Fibroblast of mammary gland (primary cell): ENCODE data around the gene PBX4.
"Not testable (repeated sequence)": the region's sequence is repeated elsewhere in the genome, so short reads cannot be mapped to it uniquely, and the experiment has no call there.

Source experiments
- DNase-seq: peaks from one replicate; pipeline ENCODE4 v3.0.0-alpha.2; 2010; ENCODE audit warnings: low read depth
- H3K4me3 ChIP-seq: 2 replicates; pipeline ENCODE4 v1.5.1; 2011; ENCODE audit warnings: low read depth, mild to moderate bottlenecking, low read length, moderate library complexity; ENCODE audit not compliant: control insufficient read depth
- TF ChIP-seq, protein P1 (sequence below): conservative IDR thresholded peaks from 2 replicates; pipeline ENCODE4 v1.5.1; 2011; ENCODE audit warnings: low read depth, low read length, inconsistent platforms; ENCODE audit not compliant: control insufficient read depth, insufficient read depth

PBX4 gene

DNA sequence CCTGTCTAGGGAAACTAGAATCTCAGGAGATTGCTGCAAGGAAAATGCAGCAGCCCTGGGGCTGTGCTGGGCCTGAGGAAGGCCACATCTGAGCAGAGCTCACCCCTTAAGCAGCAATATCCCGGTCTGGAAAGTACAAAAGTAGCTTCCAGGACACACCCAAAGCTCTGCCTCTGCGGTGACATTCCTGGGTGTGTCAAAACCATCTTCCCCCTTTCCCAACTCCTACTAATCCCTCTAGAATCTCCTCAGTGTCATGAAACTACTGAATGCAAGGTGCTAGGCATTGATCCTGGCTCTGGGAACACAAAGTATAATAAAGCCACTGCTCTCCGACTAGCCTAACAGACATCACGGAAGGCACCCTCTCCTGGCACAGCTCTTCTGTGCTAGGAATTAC, 5.0 kb downstream of the PBX4 start:
- TF ChIP-seq, protein P1, sequence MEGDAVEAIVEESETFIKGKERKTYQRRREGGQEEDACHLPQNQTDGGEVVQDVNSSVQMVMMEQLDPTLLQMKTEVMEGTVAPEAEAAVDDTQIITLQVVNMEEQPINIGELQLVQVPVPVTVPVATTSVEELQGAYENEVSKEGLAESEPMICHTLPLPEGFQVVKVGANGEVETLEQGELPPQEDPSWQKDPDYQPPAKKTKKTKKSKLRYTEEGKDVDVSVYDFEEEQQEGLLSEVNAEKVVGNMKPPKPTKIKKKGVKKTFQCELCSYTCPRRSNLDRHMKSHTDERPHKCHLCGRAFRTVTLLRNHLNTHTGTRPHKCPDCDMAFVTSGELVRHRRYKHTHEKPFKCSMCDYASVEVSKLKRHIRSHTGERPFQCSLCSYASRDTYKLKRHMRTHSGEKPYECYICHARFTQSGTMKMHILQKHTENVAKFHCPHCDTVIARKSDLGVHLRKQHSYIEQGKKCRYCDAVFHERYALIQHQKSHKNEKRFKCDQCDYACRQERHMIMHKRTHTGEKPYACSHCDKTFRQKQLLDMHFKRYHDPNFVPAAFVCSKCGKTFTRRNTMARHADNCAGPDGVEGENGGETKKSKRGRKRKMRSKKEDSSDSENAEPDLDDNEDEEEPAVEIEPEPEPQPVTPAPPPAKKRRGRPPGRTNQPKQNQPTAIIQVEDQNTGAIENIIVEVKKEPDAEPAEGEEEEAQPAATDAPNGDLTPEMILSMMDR: no peak
- no peak for DNase-seq
- no peak overlapping the region for H3K4me3 ChIP-seq

DNA sequence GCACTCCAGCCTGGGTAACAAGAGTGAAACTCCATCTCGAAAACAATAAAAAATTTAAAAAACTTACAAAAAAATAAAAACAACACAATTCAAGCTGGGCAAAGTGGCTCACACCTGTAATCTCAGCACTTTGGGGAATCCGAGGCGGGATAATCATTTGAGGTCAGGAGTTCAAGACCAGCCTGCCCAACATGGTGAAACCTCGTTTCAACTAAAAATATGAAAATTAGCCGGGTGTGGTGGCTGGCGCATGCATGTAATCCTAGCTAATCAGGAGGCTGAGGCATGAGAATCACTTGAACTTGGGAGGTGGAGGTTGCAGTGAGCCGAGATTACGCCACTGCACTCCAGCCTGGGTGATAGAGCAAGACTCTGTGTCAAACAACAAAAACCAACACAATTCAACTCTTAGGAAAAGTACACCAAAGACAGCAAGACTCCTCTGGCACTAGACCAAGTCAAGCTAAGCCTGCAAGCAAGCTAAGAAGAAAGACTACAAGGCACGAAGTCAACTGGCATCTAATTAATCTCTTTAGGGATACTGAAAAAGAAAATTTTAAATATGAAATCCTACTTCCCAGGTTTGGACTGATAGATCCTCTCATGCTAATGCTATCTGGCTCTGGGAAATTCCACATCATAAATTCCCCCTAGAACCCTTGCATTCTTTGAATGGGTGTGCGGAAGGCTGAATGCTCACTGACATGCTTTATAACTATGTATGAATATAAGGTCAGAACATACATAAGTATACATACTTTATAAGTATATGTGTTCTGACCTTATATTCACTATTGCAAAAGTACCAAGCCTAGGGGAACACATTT, 7.9 kb downstream of the PBX4 start:
- no peak overlapping the region for H3K4me3 ChIP-seq
- TF ChIP-seq, protein P1: no peak
- DNase-seq: no peak

DNA sequence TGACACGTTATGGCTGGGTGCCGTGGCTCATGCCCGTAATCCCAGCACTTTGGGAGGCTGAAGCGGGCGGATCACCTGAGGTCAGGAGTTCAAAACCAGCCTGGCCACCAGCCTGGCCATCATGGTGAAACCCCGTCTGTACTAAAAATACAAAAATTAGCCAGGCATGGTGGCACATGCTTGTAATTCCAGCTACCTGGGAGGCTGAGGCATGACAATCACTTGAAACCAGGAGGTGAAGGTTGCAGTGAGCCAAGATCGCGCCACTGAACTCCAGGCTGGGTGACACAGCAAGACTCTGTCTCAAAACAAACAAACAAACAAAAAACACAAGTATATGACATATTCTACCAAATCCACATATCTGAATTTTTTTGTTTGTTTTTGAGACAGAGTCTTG, 11.8 kb downstream of the PBX4 start:
- not testable (repeated sequence) for H3K4me3 ChIP-seq, DNase-seq

DNA sequence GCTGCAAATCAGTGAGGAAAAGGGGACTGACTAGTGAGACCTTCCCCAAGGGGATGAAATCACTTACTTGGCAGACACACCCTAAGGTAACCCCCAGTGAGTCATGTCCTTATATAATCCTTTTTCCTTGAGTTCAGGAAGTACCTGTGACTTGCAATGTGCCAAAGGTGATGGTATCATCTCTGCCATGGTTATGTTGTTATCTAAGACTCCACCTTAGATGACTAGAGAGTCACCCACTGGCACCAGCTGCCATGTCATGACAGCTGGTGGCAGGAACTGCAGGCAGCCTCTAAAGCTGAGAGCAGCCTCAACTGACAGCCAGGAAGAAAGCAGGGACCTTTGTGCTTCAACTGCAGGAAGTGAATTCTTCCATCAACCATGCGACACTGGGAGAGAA, 12.5 kb downstream of the PBX4 start:
- no peak for DNase-seq
- TF ChIP-seq, protein P1: no peak
- no peak overlapping the region for H3K4me3 ChIP-seq

DNA sequence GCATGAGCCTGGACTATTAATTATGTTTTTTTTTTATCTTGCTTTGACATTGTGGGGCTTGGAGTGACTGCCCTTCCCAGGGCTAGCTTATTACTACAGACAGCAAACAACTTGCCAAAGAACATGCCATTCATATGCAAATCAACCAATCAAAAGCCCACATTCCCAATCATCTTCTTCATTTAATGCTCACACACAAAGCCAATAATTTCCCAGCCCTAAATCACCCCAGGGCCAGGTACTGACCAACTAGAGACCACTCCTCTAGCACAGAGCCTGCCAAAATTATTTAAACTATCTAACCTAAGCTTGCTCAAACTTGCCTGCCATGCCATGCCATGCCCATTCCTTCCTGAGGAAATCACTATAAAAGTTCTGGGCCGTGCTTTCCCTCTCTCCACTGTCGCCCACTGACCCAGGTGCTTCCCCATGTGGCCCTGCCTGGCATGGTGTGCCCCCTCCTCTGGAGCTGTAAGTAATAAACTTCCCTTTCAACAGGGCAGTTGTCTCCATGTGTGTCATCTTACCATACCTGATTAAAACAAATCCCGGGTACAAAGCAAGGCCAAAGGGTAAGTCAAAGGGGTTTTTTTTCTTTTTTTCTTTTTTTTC, 15.7 kb downstream of the PBX4 start:
- TF ChIP-seq, protein P1: no peak
- DNase-seq: no peak
- H3K4me3 ChIP-seq: no peak overlapping the region

DNA sequence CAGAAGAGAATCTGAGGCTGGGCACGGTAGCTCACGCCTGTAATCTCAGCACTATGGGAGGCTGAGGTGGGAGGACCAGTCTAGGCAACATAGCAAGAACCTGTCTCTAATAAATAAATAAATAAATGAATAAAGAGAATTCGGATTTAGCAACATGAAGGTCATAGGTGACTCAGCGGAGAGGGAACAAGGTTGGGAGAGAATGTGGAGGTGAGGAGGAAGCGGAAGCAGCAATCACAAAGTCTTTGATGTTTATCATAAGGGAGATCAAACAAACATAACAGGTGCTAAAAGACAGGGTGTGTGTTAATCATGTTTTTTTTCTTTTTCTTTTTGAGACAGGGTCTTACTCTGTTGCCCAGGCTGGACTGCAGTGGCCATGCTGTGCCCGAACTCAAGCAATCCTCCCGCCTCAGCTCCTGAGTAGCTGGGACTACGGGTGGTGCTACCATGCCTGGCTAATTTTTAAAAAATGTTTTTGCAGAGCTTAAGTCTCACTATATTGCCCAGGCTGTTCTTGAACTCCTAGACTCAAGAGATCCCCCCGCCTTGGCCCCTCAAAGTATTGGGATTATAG, 16.3 kb downstream of the PBX4 start:
- no peak for DNase-seq
- TF ChIP-seq, protein P1: no peak
- no peak overlapping the region for H3K4me3 ChIP-seq

DNA sequence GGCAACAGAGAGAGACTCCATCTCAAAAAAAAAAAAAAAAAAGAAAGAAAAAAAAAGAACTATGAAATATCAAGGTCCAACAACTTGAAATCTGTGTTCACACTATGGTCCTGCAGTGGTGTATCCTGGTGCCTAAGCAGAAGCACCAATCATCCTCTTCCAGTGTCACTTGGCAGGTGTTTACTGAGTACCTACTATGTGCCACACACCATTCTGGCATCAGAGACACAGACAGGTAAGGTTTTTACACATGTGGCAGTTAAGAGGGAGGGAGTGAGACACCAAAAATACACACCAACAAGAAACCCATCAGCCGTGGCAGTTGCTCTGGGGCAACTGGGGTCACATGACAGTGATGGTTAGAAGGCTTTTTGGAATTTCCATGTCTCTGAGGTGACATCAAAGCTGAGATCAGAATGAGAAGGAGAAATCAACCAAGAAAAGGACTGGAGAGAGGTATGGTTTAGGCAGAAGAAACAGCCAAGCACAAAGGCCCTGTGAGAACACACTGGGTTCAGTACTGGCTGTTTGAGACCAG, 17.6 kb downstream of the PBX4 start:
- H3K4me3 ChIP-seq: no peak overlapping the region
- TF ChIP-seq, protein P1: no peak
- DNase-seq: no peak

DNA sequence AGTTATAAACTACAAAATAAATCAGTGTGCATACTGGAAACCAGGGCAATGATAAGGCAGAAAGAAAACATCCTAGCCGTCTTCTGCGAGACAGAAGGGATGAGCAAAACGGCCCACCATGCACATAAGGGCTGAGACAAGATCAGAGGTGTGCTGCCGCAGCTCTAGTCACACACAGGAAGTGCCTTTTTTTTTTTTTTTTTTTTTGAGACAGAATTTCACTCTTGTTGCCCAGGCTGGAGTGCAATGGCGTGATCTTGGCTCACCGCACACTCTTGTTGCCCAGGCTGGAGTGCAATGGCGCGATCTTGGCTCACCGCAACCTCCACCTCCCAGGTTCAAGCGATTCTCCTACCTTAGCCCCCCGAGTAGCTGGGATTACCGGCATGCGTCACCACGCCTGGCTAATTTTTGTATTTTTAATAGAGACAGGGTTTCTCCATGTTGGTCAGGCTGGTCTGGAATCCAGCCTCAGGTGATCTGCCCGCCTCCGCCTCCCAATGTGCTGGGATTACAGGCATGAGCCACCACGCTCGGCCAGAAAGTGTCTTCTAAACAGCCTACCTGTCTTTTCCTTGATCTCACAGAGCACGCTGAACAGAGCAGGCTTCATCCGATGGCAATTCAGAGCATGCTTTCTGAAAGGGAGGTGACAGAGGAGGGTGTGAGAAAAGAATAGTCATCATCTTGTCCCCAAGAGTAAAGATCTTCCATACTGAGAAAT, 19.6 kb downstream of the PBX4 start:
- not testable (repeated sequence) for H3K4me3 ChIP-seq, DNase-seq
